Sigmoid colon (tissue), 3 donors: ENCODE data around the gene CRYBG1.

Experiments
- POLR2A ChIP-seq, 2 donors: fragments of 450-650 bp; IDR thresholded peaks; one replicate each; pipeline ENCODE4 v1.6.1; 2016; ENCODE audit warnings: antibody characterized with exemption in 2 of 2, mild to moderate bottlenecking in 2 of 2, moderate library complexity in 2 of 2
- TF ChIP-seq, protein P1 (sequence below), 4 experiments: fragments of 450-650 bp in 3 of 4; fragments of 200-600 bp in 1 of 4; IDR thresholded peaks; one replicate each; pipeline ENCODE4 v1.5.1; 2016 to 2019; ENCODE audit warnings: antibody characterized with exemption in 4 of 4, mild to moderate bottlenecking in 3 of 4, moderate library complexity in 2 of 4

DNA sequence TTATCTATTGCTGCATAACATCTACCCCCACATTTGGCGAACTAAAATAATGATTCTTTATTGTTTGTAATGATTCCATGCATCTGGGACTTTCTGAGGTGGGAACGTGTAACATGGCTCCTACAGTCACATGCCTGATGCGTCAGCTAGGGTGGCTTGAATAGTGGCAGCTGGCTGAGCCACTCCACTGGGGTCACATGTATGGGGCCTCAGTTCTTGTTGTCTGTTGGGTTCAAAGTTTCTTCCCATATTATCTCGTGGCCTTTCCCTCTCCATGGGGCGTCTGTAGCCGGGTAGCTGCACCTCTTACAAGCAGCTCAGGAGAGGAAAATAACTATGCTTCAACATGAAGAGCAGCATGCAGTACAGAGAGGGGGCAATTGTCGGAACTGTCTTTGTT is 69.9 kb downstream of the CRYBG1 start:
- no peak for TF ChIP-seq POLR2A (IDR thresholded peaks at IDR 0.05)
- TF ChIP-seq, protein P1, sequence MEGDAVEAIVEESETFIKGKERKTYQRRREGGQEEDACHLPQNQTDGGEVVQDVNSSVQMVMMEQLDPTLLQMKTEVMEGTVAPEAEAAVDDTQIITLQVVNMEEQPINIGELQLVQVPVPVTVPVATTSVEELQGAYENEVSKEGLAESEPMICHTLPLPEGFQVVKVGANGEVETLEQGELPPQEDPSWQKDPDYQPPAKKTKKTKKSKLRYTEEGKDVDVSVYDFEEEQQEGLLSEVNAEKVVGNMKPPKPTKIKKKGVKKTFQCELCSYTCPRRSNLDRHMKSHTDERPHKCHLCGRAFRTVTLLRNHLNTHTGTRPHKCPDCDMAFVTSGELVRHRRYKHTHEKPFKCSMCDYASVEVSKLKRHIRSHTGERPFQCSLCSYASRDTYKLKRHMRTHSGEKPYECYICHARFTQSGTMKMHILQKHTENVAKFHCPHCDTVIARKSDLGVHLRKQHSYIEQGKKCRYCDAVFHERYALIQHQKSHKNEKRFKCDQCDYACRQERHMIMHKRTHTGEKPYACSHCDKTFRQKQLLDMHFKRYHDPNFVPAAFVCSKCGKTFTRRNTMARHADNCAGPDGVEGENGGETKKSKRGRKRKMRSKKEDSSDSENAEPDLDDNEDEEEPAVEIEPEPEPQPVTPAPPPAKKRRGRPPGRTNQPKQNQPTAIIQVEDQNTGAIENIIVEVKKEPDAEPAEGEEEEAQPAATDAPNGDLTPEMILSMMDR (IDR thresholded peaks at IDR 0.05): no peak
